Activated CD8-positive, alpha-beta T cell treated with anti-CD3 and anti-CD28 coated beads, Interleukin-2, amount 10 ng/mL, durations not matched to agents 7 days and 5 days (primary cell): ENCODE data around the gene LPCAT2. TPM values are rescaled to one million over a fixed set of nuclear protein-coding genes. Genes with fewer than 3 reads are reported as not detected.

Experiments used
- ATAC-seq: fragments of 150-1000 bp; cut with Tn5 transposase; one replicate; pipeline ENCODE4 v1.10.0; 2021; ENCODE audit warnings: moderate library complexity
- CTCF ChIA-PET: fragments of 350-600 bp; sonication (Branson Sonifier 250); formaldehyde crosslinking; loops from one replicate; lab custom pipeline; 2021; ENCODE audit warnings: antibody characterized with exemption; lab: Charles Lee
- POLR2A ChIA-PET: fragments of 350-600 bp; sonication (Branson Sonifier 250); formaldehyde crosslinking; loops from one replicate; lab custom pipeline; 2021; ENCODE audit warnings: antibody characterized with exemption; lab: Charles Lee
- DNase-seq: peaks from one replicate; pipeline ENCODE4 v3.0.0-alpha.2; 2020
- H3K27ac Mint-ChIP-seq: one replicate; pipeline ENCODE4 v1.8.0; 2021; ENCODE audit warnings: mild to moderate bottlenecking, mixed read lengths
- H3K27me3 Mint-ChIP-seq: one replicate; pipeline ENCODE4 v1.8.0; 2021; ENCODE audit warnings: low read depth, mixed read lengths
- H3K36me3 Mint-ChIP-seq: one replicate; pipeline ENCODE4 v1.8.0; 2021; ENCODE audit warnings: low read depth, mixed read lengths
- H3K4me1 Mint-ChIP-seq: one replicate; pipeline ENCODE4 v1.8.0; 2021; ENCODE audit warnings: low read depth, mixed read lengths
- H3K4me3 Mint-ChIP-seq: one replicate; pipeline ENCODE4 v1.8.0; 2021; ENCODE audit warnings: mild to moderate bottlenecking, mixed read lengths
- H3K9me3 Mint-ChIP-seq: one replicate; pipeline ENCODE4 v1.8.0; 2022; ENCODE audit warnings: mixed read lengths; ENCODE audit not compliant: insufficient read depth
- total RNA-seq, 2 experiments: library from RNA; stranded (reverse); gene quantifications; one replicate each; pipeline ENCODE4 v1.2.3, GENCODE V29; 2021

LPCAT2 gene, protein sequence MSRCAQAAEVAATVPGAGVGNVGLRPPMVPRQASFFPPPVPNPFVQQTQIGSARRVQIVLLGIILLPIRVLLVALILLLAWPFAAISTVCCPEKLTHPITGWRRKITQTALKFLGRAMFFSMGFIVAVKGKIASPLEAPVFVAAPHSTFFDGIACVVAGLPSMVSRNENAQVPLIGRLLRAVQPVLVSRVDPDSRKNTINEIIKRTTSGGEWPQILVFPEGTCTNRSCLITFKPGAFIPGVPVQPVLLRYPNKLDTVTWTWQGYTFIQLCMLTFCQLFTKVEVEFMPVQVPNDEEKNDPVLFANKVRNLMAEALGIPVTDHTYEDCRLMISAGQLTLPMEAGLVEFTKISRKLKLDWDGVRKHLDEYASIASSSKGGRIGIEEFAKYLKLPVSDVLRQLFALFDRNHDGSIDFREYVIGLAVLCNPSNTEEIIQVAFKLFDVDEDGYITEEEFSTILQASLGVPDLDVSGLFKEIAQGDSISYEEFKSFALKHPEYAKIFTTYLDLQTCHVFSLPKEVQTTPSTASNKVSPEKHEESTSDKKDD
- under 1 TPM in 1 of 2 experiments, not detected in 1; 0.37 TPM for total RNA-seq

DNA sequence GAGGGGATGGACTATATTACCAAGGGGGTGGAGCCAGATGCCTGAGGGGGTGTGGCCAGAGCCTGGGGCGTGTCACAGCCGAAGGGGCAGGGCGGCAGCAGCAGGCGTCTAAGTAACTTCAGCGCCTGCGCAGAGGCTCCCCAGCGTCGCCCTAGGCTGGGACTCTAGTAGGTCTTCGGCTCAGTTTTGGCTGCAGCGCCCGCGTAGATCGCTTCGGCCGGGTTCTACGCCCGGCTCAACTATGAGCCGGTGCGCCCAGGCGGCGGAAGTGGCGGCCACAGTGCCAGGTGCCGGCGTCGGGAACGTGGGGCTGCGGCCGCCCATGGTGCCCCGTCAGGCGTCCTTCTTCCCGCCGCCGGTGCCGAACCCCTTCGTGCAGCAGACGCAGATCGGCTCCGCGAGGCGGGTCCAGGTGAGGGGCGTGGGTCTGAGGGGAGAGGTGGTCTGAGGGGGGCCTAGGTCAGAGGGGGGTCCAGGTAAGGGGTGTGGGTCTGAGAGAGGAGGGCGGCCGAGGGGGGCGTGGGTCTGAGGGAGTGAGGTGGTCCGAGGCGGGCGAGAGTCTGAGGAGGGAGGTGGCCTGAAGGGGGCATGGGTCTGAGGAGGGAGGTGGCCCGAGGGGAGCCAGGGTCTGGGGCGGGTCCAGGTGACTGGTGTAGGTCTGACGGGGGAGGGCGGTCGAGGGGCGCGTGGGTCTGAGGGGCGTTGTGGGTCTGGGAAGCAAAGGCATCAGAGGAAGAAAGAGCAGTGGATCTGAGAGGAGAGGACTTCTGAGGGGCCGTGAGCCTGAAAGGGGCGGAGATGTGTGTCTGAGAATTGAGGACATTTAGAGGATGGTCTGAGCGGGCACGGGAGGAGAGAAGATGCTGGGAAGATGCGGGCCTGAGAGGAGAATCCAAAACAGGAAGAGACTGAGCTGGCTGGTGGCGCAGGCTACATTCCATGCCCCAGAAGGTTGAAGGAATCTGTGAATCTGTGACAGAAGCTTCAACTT, at the start of gene LPCAT2:
Gene LPCAT2, plus strand, starts transcription at position 132 of the 991 bp plus-strand sequence. Its CDS starts 110 bp downstream, at position 242.
- ATAC-seq (peak; percentile 65), DNase-seq (peak; percentile 54)
- H3K4me3 Mint-ChIP-seq = peak within 1 kb of the TSS; percentile 36
- H3K4me1 Mint-ChIP-seq = peaks cover 7% of the 10 kb centered on the region
- CTCF ChIA-PET = no interaction called here
- no peak within 1 kb of the TSS for H3K27ac Mint-ChIP-seq
- no peaks in the 10 kb centered on the region for H3K36me3 Mint-ChIP-seq
- H3K27me3 Mint-ChIP-seq = peaks cover 26% of the 10 kb centered on the region
- H3K9me3 Mint-ChIP-seq = peaks cover 8% of the 10 kb centered on the region
- POLR2A ChIA-PET = no interaction called here

DNA sequence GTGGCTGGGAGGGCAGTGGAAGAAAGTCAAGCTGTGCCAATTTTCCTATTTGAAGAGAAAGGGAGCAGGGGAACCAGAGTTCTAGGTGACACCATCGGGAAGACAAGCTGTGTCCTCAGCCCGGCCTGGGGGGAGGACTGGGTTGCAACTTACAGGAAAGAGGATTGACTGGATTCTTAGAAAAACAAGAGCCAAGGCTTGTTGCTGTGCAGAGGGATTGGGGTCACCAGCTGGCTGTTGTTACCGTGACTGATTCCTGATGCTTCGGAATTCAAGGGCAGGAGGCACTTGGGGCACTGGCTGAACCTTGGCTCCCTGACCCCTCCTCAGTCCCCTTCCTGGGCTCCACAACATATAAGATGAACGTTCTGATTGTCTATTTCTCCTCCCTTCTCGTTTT, 46.6 kb upstream of the LPCAT2 start:
- H3K27me3 Mint-ChIP-seq = no peaks in the 10 kb centered on the region
- no peak overlapping the region for H3K4me3 Mint-ChIP-seq
- POLR2A ChIA-PET = no interaction called here
- no peaks in the 10 kb centered on the region for H3K4me1 Mint-ChIP-seq
- H3K27ac Mint-ChIP-seq = no peak overlapping the region
- DNase-seq (no peak), ATAC-seq (no peak)
- no peaks in the 10 kb centered on the region for H3K9me3 Mint-ChIP-seq
- no peaks in the 10 kb centered on the region for H3K36me3 Mint-ChIP-seq
- CTCF ChIA-PET = interaction anchor here (0.8 to 1.3 kb wide), 2 partner anchors 241 to 242 kb away, joined by 3 to 4 read pairs; no protein-coding TSS in a partner anchor

DNA sequence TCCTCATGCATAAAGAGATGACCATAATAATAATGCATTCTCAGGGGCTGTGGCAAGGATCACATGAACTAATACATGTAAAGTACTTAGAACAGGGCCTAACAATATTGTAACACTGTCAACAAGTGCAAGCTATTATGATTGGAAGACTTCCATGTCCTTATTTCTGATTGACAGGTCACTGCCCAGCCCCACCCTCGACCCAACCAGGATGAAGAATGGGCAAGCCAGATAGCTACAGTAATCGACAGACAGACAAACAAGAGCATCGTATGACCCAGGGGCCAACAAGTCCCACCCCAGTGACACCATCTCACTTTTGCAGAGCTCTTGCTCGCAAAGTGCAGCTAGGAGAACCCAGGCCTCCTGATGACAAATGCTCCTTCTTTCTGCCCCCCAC, 44.5 kb upstream of the LPCAT2 start:
- H3K27me3 Mint-ChIP-seq = no peaks in the 10 kb centered on the region
- no peaks in the 10 kb centered on the region for H3K36me3 Mint-ChIP-seq
- no peaks in the 10 kb centered on the region for H3K9me3 Mint-ChIP-seq
- no peak overlapping the region for H3K4me3 Mint-ChIP-seq
- no peak overlapping the region for H3K27ac Mint-ChIP-seq
- POLR2A ChIA-PET = no interaction called here
- ATAC-seq (no peak), DNase-seq (no peak)
- CTCF ChIA-PET = interaction anchor here (0.6 to 2.9 kb wide), 41 partner anchors 8 to 1916 kb away, joined by 3 to 92 read pairs (median 4); partner anchors contain the start of gene CES5A
- no peaks in the 10 kb centered on the region for H3K4me1 Mint-ChIP-seq

DNA sequence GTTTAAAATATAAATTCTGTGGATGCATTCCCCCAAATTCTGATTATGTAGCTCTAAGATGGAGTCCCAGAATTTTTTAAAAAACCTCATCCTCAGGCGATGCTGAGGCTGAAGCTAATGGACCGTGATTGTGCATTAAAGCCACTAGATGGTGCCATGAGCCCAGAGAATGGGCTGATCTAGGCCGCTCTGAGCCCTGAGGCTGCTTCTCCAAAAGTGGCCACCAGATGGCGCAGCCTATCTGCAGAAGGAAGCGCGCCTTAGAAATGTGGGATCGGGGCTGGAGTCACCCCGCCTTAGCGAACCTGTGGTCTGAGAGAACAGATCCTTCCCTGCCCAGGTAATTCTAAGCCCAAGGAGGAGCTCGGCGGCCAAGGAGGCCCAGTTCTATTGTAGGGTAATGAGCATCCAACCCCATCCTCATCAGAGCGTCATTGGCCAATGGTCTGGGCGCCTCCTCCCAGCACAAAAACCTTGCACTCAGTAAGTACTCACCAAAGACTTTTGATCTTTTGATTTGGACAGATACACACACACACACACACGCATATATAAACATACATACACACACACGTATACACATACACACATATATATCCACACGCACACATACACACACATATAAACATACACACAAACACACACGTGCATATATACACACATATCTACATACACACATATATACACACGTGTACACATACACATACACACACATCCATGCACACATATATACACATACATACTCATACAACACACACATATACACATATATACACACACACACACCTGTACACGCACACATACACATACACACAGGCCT, 43.6 kb upstream of the LPCAT2 start:
- Mint-ChIP-seq H3K36me3 (no peaks in the 10 kb centered on the region), H3K4me3 (no peak overlapping the region), H3K27ac (no peak overlapping the region), H3K9me3 (no peaks in the 10 kb centered on the region), H3K27me3 (no peaks in the 10 kb centered on the region), H3K4me1 (no peaks in the 10 kb centered on the region)
- ChIA-PET POLR2A (no interaction called here), CTCF (interaction anchor here (0.6 to 2.9 kb wide), 43 partner anchors 9 to 1916 kb away, joined by 3 to 92 read pairs (median 4); partner anchors contain the start of gene CES5A)
- peak; percentile 97 for ATAC-seq
- peak; percentile 89 for DNase-seq

DNA sequence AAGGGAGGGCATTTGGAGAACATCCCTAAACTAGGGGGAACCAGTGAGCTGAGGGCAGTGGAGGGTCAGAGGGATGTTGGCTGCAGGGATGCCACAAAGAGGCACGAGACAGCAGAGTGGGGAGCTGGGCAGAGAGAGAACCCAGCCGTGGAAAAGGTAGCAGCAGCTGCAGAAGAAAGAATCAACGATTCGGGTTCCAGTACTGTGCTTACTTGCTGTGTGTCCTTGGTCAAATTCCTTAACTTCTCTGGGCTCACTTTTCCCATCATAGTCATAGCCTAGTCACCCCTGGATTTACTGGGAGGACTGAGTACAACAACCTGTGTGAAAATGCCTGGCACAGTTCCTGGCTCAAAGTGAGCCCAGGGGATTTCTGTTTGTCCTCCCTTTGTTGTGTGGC, 42.7 kb upstream of the LPCAT2 start:
- CTCF ChIA-PET = interaction anchor here (1.2 to 2.9 kb wide), 2 partner anchors 24 to 238 kb away, joined by 4 to 92 read pairs; no protein-coding TSS in a partner anchor
- ATAC-seq (no peak), DNase-seq (no peak)
- no peaks in the 10 kb centered on the region for H3K27me3 Mint-ChIP-seq
- no peak overlapping the region for H3K27ac Mint-ChIP-seq
- no peaks in the 10 kb centered on the region for H3K36me3 Mint-ChIP-seq
- POLR2A ChIA-PET = no interaction called here
- H3K4me3 Mint-ChIP-seq = no peak overlapping the region
- H3K9me3 Mint-ChIP-seq = no peaks in the 10 kb centered on the region
- H3K4me1 Mint-ChIP-seq = no peaks in the 10 kb centered on the region

DNA sequence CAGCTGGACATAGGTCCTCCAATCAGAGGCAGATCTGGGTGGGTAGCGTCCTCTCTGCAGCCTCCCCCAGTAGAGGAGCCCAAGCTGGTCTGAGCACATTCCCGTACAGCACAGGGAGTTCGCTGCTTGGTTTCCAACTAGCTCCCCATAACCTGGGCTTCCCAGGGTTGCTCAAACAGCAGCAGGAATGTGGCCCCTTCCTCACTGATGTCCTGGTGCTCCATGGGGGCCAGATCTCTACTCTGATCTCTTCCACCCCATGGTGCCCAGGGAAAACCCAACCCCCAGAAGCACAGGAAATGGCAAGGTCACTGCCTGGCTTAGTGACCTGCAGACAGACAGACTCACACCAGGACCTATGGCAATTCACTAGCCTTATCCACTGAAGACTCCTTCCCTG, 41.0 kb upstream of the LPCAT2 start:
- H3K27ac Mint-ChIP-seq = no peak overlapping the region
- ATAC-seq (no peak), DNase-seq (no peak)
- ChIA-PET CTCF (interaction anchor here (0.9 kb wide), 1 partner anchor 70 kb away, joined by 3 read pairs; no protein-coding TSS in a partner anchor), POLR2A (no interaction called here)
- H3K27me3 Mint-ChIP-seq = peaks cover 2% of the 10 kb centered on the region
- H3K36me3 Mint-ChIP-seq = no peaks in the 10 kb centered on the region
- H3K9me3 Mint-ChIP-seq = no peaks in the 10 kb centered on the region
- H3K4me3 Mint-ChIP-seq = no peak overlapping the region
- no peaks in the 10 kb centered on the region for H3K4me1 Mint-ChIP-seq

DNA sequence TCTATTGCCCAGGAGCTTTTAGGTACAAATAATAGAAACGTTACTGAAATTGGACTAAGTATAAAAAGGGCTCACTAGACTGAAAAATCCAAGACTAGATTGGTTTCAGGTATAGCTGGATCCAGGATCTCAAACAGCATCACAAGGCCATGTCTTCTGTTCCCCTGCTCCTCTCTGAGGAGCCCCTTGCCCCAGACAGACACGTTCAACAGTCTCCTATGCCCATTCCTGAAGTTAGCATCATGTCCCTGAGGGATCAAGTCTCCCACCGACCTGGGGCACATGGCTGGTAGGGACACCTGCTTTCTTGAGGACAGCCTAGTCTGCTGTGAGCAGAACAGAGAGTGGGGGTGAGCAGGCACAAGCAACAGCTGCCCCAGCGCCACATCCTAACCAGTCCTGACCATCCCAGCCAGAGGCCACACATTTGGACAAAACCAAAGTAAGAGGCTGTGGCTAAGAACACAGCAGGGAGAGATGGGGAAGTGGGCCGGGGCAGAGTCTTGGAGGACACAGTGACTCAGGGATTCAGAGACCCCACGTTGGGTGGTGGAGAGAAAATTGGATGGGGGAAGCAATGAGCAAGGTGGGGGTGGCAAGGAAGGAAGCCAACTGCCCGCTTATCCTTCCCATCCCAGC, 40.4 kb upstream of the LPCAT2 start:
- Mint-ChIP-seq H3K4me3 (no peak overlapping the region), H3K27ac (no peak overlapping the region), H3K36me3 (no peaks in the 10 kb centered on the region)

DNA sequence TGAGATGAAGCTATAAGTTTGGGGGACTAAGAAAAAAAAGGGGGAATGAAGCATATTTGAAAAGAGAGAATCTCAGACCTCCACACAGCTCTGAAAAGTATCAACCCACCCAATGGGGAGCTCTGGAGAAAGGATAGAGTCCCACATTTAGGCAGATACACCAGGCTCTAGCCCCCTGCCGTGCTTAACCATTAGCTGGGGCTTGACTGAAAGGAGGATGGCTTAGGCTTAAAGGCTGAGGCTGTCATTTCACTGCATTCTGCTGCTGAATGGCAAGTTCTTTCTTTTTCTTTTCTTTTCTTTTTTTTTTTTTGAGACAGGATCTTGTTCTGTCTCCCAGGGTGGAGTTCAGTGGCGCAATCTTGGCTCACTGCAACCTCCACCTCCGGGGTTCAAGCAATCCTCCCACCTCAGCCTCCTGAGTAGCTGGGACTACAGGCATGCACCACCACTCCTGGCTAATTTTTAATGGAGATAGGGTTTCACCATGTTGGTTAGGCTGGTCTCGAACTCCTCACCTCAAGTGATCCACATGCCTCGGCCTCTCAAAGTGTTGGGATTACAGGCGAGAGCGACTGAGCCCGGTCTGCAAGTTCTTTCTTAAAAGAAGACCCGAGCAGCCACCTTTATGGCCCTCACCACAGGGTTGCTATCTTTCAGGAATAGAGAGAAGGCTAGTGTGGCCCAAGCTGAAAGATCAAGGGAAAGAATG, 38.9 kb upstream of the LPCAT2 start:
- CTCF ChIA-PET = no interaction called here
- ATAC-seq = no peak
- no peaks in the 10 kb centered on the region for H3K9me3 Mint-ChIP-seq
- no peak for DNase-seq
- no peak overlapping the region for H3K27ac Mint-ChIP-seq
- peaks cover 2% of the 10 kb centered on the region for H3K27me3 Mint-ChIP-seq
- H3K4me1 Mint-ChIP-seq = no peaks in the 10 kb centered on the region
- H3K4me3 Mint-ChIP-seq = no peak overlapping the region
- POLR2A ChIA-PET = interaction anchor here (0.6 kb wide), 1 partner anchor 846 kb away, joined by 4 read pairs; no protein-coding TSS in a partner anchor
- H3K36me3 Mint-ChIP-seq = no peaks in the 10 kb centered on the region

More for the DNA sequence above, 40.4 kb upstream of the LPCAT2 start:
- CTCF ChIA-PET = interaction anchor here (0.9 kb wide), 1 partner anchor 69 kb away, joined by 3 read pairs; no protein-coding TSS in a partner anchor
- ATAC-seq = no peak
- H3K9me3 Mint-ChIP-seq = no peaks in the 10 kb centered on the region
- H3K4me1 Mint-ChIP-seq = no peaks in the 10 kb centered on the region
- POLR2A ChIA-PET = no interaction called here
- peaks cover 2% of the 10 kb centered on the region for H3K27me3 Mint-ChIP-seq
- DNase-seq = no peak

DNA sequence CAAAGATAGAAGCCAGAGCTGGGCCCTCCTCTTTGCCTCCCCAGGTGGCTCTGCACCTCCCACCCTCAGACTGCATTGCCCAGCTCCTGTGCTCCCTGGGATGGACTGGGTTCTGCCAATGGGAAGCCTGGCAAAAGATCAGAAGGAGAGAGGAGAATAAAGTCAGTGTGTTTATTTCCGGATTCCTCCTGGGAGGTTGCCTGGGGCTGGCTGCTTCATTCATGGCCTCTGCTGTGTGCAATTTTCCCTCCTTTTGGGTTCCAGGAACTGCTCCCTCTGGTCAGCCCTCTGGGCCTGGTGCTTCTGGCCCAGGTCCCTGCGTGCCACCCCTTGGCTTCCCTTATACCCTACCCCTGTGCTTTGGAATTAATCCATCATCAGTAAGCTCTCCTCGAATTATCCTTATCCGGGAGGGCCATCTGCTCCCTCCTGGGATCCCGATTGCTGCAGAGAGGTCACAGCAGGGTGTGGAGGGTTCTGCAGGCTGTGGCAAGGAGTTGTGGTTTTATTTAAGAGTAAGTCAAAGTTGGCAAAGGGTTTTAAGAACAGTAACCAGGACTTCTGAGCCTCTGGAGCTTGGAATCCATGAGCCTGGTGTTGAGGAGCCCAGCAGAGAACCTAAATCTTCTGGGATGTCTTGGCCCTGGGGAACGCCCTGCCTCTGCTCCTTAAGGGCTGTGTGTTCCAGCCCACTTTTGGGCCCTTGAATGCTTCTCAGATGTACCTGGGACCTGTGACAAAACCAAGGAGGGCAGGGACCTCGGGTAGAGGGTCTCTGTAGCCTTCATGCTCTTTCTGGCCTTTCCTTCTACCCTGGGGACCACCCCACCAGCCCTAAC, 38.1 kb upstream of the LPCAT2 start:
- Mint-ChIP-seq H3K27ac (no peak overlapping the region), H3K9me3 (no peaks in the 10 kb centered on the region), H3K27me3 (peaks cover 2% of the 10 kb centered on the region), H3K4me1 (no peaks in the 10 kb centered on the region), H3K36me3 (no peaks in the 10 kb centered on the region), H3K4me3 (no peak overlapping the region)
- ATAC-seq (no peak), DNase-seq (no peak)
- CTCF ChIA-PET = no interaction called here
- POLR2A ChIA-PET = no interaction called here
